ENCODE measurements around the gene GON4L. TPM values are rescaled to one million over a fixed set of nuclear protein-coding genes. Genes with fewer than 3 reads are reported as not detected.

GON4L gene
- polyA plus RNA-seq, 2 of the 4 experiments (the other 2 are of a cell fraction): 15.3 to 23.1 TPM

DNA sequence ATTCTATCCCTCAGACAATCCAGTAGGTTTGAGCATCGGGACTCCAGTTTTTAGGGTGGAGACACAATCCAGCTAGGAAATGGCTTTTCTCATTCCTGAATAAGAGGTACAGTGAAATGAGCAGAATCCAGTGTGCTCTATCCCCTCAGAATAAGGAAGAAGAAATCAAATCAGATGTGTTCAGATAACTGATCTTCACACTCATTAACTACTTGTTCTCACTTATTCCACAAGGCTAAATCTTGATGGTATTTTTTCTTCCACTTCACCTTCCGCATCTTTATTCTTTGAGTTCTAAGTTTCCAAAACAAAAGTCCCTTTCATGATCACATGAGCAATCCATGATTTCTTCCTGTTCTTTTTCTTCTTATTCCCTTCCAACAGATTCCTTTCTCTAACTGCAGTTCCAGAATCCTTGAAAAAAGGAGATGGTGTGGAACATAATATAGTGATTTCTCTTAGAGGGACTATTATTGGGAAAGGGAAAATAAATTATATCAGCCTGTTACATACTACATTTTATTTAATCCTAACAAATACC lies 4.0 kb upstream of the GON4L start:
- no peak for TF ChIP-seq RAD21 (conservative IDR thresholded peaks at IDR 0.05 in 1 of 2, IDR thresholded peaks at IDR 0.05 in 1 of 2)
- no peak for TF ChIP-seq KDM1A (IDR thresholded peaks at IDR 0.05; ENCODE audit: low read depth)
- no peak for TF ChIP-seq ESRRA (IDR thresholded peaks at IDR 0.05; ENCODE audit: borderline replicate concordance, low read length)
- TF ChIP-seq SMC3 (IDR thresholded peaks at IDR 0.05): no peak
- no peak for TF ChIP-seq CBX8 (IDR thresholded peaks at IDR 0.05)
- no peak for TF ChIP-seq FOXS1 (CRISPR knock-in tag; IDR thresholded peaks at IDR 0.05)
- TF ChIP-seq JUN (IDR thresholded peaks at IDR 0.05): no peak
- TF ChIP-seq MAZ (IDR thresholded peaks at IDR 0.05; ENCODE audit: borderline replicate concordance, low read depth, low read length): no peak
- DNase-seq (ENCODE audit: low read depth in 1 of 2, low spot score in 1 of 2) (no peak), ATAC-seq (no peak), FAIRE-seq (no peak)
- no peak overlapping the region for H3K4me3 ChIP-seq
- ChIA-PET POLR2A (interaction anchor here (0.7 kb wide), 1 partner anchor 33 kb away, joined by 3 read pairs; no protein-coding TSS in a partner anchor), CTCF (interaction anchor here (1.3 kb wide), 1 partner anchor 9 kb away, joined by 3 read pairs; no protein-coding TSS in a partner anchor)
- H3K9me3 ChIP-seq: no peaks in the 10 kb centered on the region
- 78% methylated on average over 2 of the region's 2 CpGs for WGBS (ENCODE audit: missing lambda C conversion rate)
- no peak overlapping the region for H3K4me2 ChIP-seq
- H3K4me1 ChIP-seq: peaks cover 16% of the 10 kb centered on the region
- H3K27ac ChIP-seq: no peak overlapping the region

DNA sequence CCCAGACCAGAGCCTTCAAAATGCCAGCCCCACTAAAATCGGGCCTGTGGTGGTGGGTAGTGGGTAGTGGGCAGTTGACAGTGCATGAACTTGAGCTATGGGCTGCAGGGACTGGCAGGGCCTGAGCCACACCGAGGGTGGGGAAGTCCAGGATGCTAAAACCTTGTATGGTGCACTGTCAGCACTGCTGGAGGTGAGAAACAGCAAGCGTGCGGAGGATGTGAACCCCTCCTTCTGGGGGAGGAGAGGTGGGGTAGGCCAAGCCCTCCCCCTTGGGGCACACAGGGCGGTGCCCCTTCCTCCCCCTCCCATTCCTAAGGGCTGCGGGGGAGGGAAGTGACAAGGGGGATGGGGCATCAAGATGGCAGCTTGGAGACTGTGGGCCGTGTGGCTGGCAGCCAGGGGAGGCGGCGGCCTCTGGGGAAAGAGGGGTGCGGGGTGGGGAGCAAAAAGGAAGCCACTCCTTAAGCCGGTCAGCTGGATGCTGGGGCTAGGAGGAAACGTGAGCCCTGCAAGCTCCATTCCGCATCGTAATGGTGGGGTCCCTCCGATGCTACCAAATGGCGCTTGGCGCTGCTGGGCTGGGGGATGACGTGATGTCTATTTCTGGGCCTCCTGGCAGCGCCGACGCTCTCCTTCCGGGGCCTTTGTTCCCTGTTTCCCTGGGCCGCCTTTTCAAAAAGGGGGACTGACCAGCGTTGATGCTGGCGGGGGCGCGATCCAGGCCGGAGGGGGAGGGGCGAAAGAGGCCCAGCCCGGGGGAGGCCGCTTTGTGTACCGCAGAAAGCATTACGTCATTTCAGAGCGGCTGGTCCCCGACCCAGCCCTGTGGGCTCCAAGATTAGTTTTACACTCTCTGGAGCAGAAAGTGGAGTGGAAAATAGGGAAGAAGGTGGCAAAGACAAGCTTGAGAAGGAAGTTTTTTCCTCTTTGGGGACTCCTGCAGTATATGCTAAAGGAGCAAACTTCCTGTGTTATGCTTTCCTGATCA lies 3.2 kb upstream of the GON4L start:
- POLR2A ChIA-PET: interaction anchor here (0.7 kb wide), 1 partner anchor 74 kb away, joined by 4 read pairs; the partner anchor contains the start of gene KHDC4
- CTCF ChIA-PET: interaction anchor here (0.5 to 3.9 kb wide), 5 partner anchors 9 to 129 kb away, joined by 3 to 14 read pairs (median 4); no protein-coding TSS in a partner anchor
- 0 out of 6 replicates have a peak overlapping the region, but pooled peaks of 1 of the 2 experiments have one; percentile 3 for H3K27ac ChIP-seq
- H3K9me3 ChIP-seq: no peaks in the 10 kb centered on the region
- H3K4me2 ChIP-seq: peak overlapping the region; percentile 49; the same call in 2 of the 3 replicates
- peak overlapping the region; percentile 49; the same call in 2 of the 3 replicates for H3K4me3 ChIP-seq
- DNase-seq (ENCODE audit: low read depth in 1 of 2, low spot score in 1 of 2) (no peak), ATAC-seq (no peak), FAIRE-seq (no peak)
- TF ChIP-seq, protein P1, sequence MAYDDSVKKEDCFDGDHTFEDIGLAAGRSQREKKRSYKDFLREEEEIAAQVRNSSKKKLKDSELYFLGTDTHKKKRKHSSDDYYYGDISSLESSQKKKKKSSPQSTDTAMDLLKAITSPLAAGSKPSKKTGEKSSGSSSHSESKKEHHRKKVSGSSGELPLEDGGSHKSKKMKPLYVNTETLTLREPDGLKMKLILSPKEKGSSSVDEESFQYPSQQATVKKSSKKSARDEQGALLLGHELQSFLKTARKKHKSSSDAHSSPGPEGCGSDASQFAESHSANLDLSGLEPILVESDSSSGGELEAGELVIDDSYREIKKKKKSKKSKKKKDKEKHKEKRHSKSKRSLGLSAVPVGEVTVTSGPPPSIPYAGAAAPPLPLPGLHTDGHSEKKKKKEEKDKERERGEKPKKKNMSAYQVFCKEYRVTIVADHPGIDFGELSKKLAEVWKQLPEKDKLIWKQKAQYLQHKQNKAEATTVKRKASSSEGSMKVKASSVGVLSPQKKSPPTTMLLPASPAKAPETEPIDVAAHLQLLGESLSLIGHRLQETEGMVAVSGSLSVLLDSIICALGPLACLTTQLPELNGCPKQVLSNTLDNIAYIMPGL (CRISPR knock-in tag; IDR thresholded peaks at IDR 0.05; ENCODE audit: borderline replicate concordance): no peak
- no peak for TF ChIP-seq ZFP36 (IDR thresholded peaks at IDR 0.05; ENCODE audit: borderline replicate concordance, partially characterized antibody)
- no peak for TF ChIP-seq ZC3H11A (IDR thresholded peaks at IDR 0.05)
- TF ChIP-seq NR3C1 (IDR thresholded peaks at IDR 0.05): no peak
- TF ChIP-seq FOXS1 (CRISPR knock-in tag; IDR thresholded peaks at IDR 0.05): no peak
- TF ChIP-seq ESRRA (IDR thresholded peaks at IDR 0.05; ENCODE audit: borderline replicate concordance, low read length): no peak
- TF ChIP-seq, protein P2, sequence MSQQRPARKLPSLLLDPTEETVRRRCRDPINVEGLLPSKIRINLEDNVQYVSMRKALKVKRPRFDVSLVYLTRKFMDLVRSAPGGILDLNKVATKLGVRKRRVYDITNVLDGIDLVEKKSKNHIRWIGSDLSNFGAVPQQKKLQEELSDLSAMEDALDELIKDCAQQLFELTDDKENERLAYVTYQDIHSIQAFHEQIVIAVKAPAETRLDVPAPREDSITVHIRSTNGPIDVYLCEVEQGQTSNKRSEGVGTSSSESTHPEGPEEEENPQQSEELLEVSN (IDR thresholded peaks at IDR 0.05; ENCODE audit: borderline replicate concordance, low read depth): no peak
- TF ChIP-seq TP53 (CRISPR knock-in tag; IDR thresholded peaks at IDR 0.05): no peak
- TF ChIP-seq, protein P3, sequence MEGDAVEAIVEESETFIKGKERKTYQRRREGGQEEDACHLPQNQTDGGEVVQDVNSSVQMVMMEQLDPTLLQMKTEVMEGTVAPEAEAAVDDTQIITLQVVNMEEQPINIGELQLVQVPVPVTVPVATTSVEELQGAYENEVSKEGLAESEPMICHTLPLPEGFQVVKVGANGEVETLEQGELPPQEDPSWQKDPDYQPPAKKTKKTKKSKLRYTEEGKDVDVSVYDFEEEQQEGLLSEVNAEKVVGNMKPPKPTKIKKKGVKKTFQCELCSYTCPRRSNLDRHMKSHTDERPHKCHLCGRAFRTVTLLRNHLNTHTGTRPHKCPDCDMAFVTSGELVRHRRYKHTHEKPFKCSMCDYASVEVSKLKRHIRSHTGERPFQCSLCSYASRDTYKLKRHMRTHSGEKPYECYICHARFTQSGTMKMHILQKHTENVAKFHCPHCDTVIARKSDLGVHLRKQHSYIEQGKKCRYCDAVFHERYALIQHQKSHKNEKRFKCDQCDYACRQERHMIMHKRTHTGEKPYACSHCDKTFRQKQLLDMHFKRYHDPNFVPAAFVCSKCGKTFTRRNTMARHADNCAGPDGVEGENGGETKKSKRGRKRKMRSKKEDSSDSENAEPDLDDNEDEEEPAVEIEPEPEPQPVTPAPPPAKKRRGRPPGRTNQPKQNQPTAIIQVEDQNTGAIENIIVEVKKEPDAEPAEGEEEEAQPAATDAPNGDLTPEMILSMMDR (IDR thresholded peaks at IDR 0.05): no peak
- H3K4me1 ChIP-seq: peaks cover 16% of the 10 kb centered on the region
- WGBS (ENCODE audit: missing lambda C conversion rate): 51% methylated on average over 19 of the region's 35 CpGs

Measured in A549 (cell line).